H9 (cell line): Measurements from ENCODE around the gene TXNL4A. TPM values are rescaled to one million over a fixed set of nuclear protein-coding genes. Genes with fewer than 3 reads are reported as not detected.
A peak's percentile ranks its signal among the peaks of the same experiment; 100 is the strongest.

Experiments used
- DNase-seq: peaks from one replicate; pipeline ENCODE4 v3.0.0-alpha.2; 2017
- H2AFZ ChIP-seq: one replicate; pipeline ENCODE4 v1.6.1; 2013; ENCODE audit warnings: mild to moderate bottlenecking, low read length, control low read depth, moderate library complexity
- H2AK5ac ChIP-seq: 2 replicates; pipeline ENCODE4 v1.6.1; 2013; ENCODE audit warnings: low read length, control low read depth, mixed read lengths; ENCODE audit not compliant: insufficient read length
- H2BK120ac ChIP-seq: one replicate; pipeline ENCODE4 v1.6.1; 2013; ENCODE audit warnings: low read depth, mild to moderate bottlenecking, low read length, control low read depth, inconsistent platforms; ENCODE audit not compliant: poor library complexity, severe bottlenecking
- H2BK12ac ChIP-seq: 2 replicates; pipeline ENCODE4 v1.6.1; 2013; ENCODE audit warnings: low read length, control low read depth, mixed read lengths, low read depth; ENCODE audit not compliant: insufficient read length
- H2BK15ac ChIP-seq: 2 replicates; pipeline ENCODE4 v1.6.1; 2013; ENCODE audit warnings: low read depth, low read length, control low read depth
- H2BK20ac ChIP-seq: one replicate; pipeline ENCODE4 v1.6.1; 2013; ENCODE audit warnings: low read depth, mild to moderate bottlenecking, low read length, control low read depth, inconsistent platforms; ENCODE audit not compliant: poor library complexity, severe bottlenecking
- H2BK5ac ChIP-seq: 2 replicates; pipeline ENCODE4 v1.6.1; 2013; ENCODE audit warnings: low read length, control low read depth, mixed read lengths; ENCODE audit not compliant: insufficient read length
- H3K14ac ChIP-seq: 2 replicates; pipeline ENCODE4 v1.6.1; 2013; ENCODE audit warnings: low read length, control low read depth; ENCODE audit not compliant: insufficient read depth
- H3K18ac ChIP-seq: 2 replicates; pipeline ENCODE4 v1.6.1; 2013; ENCODE audit warnings: low read depth, mild to moderate bottlenecking, mixed read lengths, low read length, control low read depth; ENCODE audit not compliant: insufficient read length
- H3K23ac ChIP-seq: 2 replicates; pipeline ENCODE4 v1.6.1; 2013; ENCODE audit warnings: low read length, control low read depth, mixed read lengths, low read depth; ENCODE audit not compliant: insufficient read length
- H3K23me2 ChIP-seq: 2 replicates; pipeline ENCODE4 v1.6.1; 2013; ENCODE audit warnings: low read depth, mild to moderate bottlenecking, mixed read lengths, low read length, control low read depth; ENCODE audit not compliant: insufficient read length, poor library complexity, severe bottlenecking
- H3K27ac ChIP-seq: 2 replicates; pipeline ENCODE4 v1.5.1; 2013; ENCODE audit warnings: low read length, control low read depth, mixed read lengths, low read depth; ENCODE audit not compliant: insufficient read length
- H3K27me3 ChIP-seq: 2 replicates; pipeline ENCODE4 v1.6.1; 2013; ENCODE audit warnings: low read length, control low read depth, inconsistent platforms; ENCODE audit not compliant: insufficient read depth
- H3K4ac ChIP-seq: 2 replicates; pipeline ENCODE4 v1.6.1; 2013; ENCODE audit warnings: low read depth, mild to moderate bottlenecking, control low read depth, inconsistent platforms, low read length, moderate library complexity
- H3K4me1 ChIP-seq: 2 replicates; pipeline ENCODE4 v1.6.1; 2013; ENCODE audit warnings: low read length, control low read depth, inconsistent platforms; ENCODE audit not compliant: insufficient read depth
- H3K4me2 ChIP-seq: 2 replicates; pipeline ENCODE4 v1.6.1; 2013; ENCODE audit warnings: low read length, control low read depth, mixed read lengths; ENCODE audit not compliant: insufficient read length, insufficient read depth
- H3K56ac ChIP-seq: 2 replicates; pipeline ENCODE4 v1.6.1; 2013; ENCODE audit warnings: low read depth, mild to moderate bottlenecking, mixed read lengths, low read length, control low read depth; ENCODE audit not compliant: insufficient read length
- H3K79me1 ChIP-seq: 2 replicates; pipeline ENCODE4 v1.6.1; 2013; ENCODE audit warnings: low read depth, mild to moderate bottlenecking, moderate library complexity, low read length, control low read depth, inconsistent platforms; ENCODE audit not compliant: insufficient read depth, poor library complexity, severe bottlenecking
- H3K79me2 ChIP-seq: 2 replicates; pipeline ENCODE4 v1.6.1; 2013; ENCODE audit warnings: low read length, control low read depth, inconsistent platforms; ENCODE audit not compliant: insufficient read depth
- H3K9ac ChIP-seq: 2 replicates; pipeline ENCODE4 v1.6.1; 2013; ENCODE audit warnings: low read length, control low read depth, mixed read lengths; ENCODE audit not compliant: insufficient read length; ENCODE audit errors: extremely low read depth
- H3K9me3 ChIP-seq: one replicate; pipeline ENCODE4 v1.6.1; 2013; ENCODE audit warnings: low read depth, low read length, inconsistent platforms; ENCODE audit not compliant: control insufficient read depth
- H3T11ph ChIP-seq: one replicate; pipeline ENCODE4 v1.6.1; 2013; ENCODE audit warnings: mild to moderate bottlenecking, low read length, control low read depth, inconsistent platforms
- H4K20me1 ChIP-seq: one replicate; pipeline ENCODE4 v1.6.1; 2013; ENCODE audit not compliant: control insufficient read depth, insufficient read length, insufficient read depth
- H4K5ac ChIP-seq: 2 replicates; pipeline ENCODE4 v1.6.1; 2013; ENCODE audit warnings: low read depth, mild to moderate bottlenecking, mixed read lengths, low read length, control low read depth; ENCODE audit not compliant: insufficient read length
- H4K8ac ChIP-seq: replicated peaks from 2 replicates; pipeline ENCODE4 v1.6.1; 2013; ENCODE audit warnings: low read length, control low read depth, mixed read lengths, low read depth; ENCODE audit not compliant: insufficient read length
- H4K91ac ChIP-seq: 2 replicates; pipeline ENCODE4 v1.6.1; 2013; ENCODE audit warnings: low read depth, mild to moderate bottlenecking, moderate library complexity, mixed read lengths, low read length, control low read depth; ENCODE audit not compliant: insufficient read length
- H3K27ac Mint-ChIP-seq, 3 experiments: 2 replicates in 2 of 3; 3 replicates in 1 of 3; pipeline ENCODE4 v1.8.0; 2020 to 2021; ENCODE audit warnings: mixed read lengths in 3 of 3, mild to moderate bottlenecking in 1 of 3, moderate library complexity in 1 of 3
- H3K27me3 Mint-ChIP-seq: 2 replicates; pipeline ENCODE4 v1.8.0; 2021; ENCODE audit warnings: low read depth, mild to moderate bottlenecking, moderate library complexity, mixed read lengths
- H3K36me3 Mint-ChIP-seq, 3 experiments: 2 replicates in 2 of 3; 3 replicates in 1 of 3; pipeline ENCODE4 v1.8.0; 2020 to 2021; ENCODE audit warnings: low read depth in 3 of 3, mixed read lengths in 3 of 3; ENCODE audit not compliant: insufficient read depth in 1 of 3
- H3K4me1 Mint-ChIP-seq, 2 experiments: 2 replicates each; pipeline ENCODE4 v1.8.0; 2020; ENCODE audit warnings: mixed read lengths in 2 of 2
- H3K4me3 Mint-ChIP-seq, 2 experiments: 2 replicates in 1 of 2; 3 replicates in 1 of 2; pipeline ENCODE4 v1.8.0; 2020 to 2021; ENCODE audit warnings: mild to moderate bottlenecking in 2 of 2, mixed read lengths in 2 of 2, moderate library complexity in 1 of 2
- H3K9me3 Mint-ChIP-seq, 2 experiments: 2 replicates in 1 of 2; 3 replicates in 1 of 2; pipeline ENCODE4 v1.8.0; 2020; ENCODE audit warnings: mild to moderate bottlenecking in 2 of 2, mixed read lengths in 2 of 2, moderate library complexity in 1 of 2
- WGBS: extraction: QIAGEN DNeasy Blood & Tissue Kit; methylation state at CpG from one replicate; pipeline ENCODE4 v1.1.7; 2013; ENCODE audit warnings: missing lambda C conversion rate, low lambda C conversion rate, mixed read lengths; ENCODE audit not compliant: insufficient read length; ENCODE audit errors: extremely low coverage; 5-methylcytosine and 5-hydroxymethylcytosine counted together
- total RNA-seq: library from RNA; stranded (reverse); gene quantifications from 2 replicates; pipeline ENCODE4 v1.2.1, GENCODE V29; 2021
- TF ChIP-seq, protein P1 (sequence below): fragments of 200-600 bp; sonication (generic); conservative IDR thresholded peaks from 3 replicates; pipeline ENCODE4 v1.8.0; 2021; ENCODE audit warnings: antibody characterized with exemption, mild to moderate bottlenecking

Gene TXNL4A
- total RNA-seq, 1 experiment from 2014 or later = 163 TPM

GRCh38 chr18:79940126-79940813, 48.1 kb downstream of the TXNL4A start:
- Histone ChIP-seq H3K4me1 (no peaks in the 10 kb centered on the region), H3K27me3 (no peaks in the 10 kb centered on the region), H3T11ph (no peak overlapping the region), H3K9ac (no peak overlapping the region), H4K8ac (no peak overlapping the region), H3K23ac (no peak overlapping the region), H2BK5ac (no peak overlapping the region), H4K20me1 (peaks cover 3% of the 10 kb centered on the region), H3K4me2 (no peak overlapping the region), H3K79me2 (no peaks in the 10 kb centered on the region), H3K9me3 (no peaks in the 10 kb centered on the region), H3K18ac (no peak overlapping the region), H4K91ac (no peak overlapping the region), H3K23me2 (no peaks in the 10 kb centered on the region), H3K27ac (no peak overlapping the region), H4K5ac (no peak overlapping the region), H2BK15ac (no peak overlapping the region), H3K4ac (no peak overlapping the region), H2BK20ac (no peak overlapping the region), H2BK12ac (no peak overlapping the region), H3K14ac (no peak overlapping the region), H3K56ac (no peak overlapping the region), H2BK120ac (no peak overlapping the region), H3K79me1 (no peaks in the 10 kb centered on the region), H2AK5ac (no peak overlapping the region), H2AFZ (no peak overlapping the region)
- Mint-ChIP-seq H3K4me1 (peaks cover 7 to 12% of the 10 kb centered on the region in 2 experiments), H3K4me3 (no peak overlapping the region), H3K27ac (no peak overlapping the region), H3K36me3 (peaks cover 0 to 28% (median 13%) of the 10 kb centered on the region in 3 experiments; a peak in 5 of 7 replicates), H3K9me3 (peaks cover 0 to 1% of the 10 kb centered on the region in 2 experiments; a peak in 2 of 5 replicates), H3K27me3 (peaks cover 3% of the 10 kb centered on the region; the same call in 1 of the 2 replicates)
- peak; percentile 2 for DNase-seq
- TF ChIP-seq, protein P1, sequence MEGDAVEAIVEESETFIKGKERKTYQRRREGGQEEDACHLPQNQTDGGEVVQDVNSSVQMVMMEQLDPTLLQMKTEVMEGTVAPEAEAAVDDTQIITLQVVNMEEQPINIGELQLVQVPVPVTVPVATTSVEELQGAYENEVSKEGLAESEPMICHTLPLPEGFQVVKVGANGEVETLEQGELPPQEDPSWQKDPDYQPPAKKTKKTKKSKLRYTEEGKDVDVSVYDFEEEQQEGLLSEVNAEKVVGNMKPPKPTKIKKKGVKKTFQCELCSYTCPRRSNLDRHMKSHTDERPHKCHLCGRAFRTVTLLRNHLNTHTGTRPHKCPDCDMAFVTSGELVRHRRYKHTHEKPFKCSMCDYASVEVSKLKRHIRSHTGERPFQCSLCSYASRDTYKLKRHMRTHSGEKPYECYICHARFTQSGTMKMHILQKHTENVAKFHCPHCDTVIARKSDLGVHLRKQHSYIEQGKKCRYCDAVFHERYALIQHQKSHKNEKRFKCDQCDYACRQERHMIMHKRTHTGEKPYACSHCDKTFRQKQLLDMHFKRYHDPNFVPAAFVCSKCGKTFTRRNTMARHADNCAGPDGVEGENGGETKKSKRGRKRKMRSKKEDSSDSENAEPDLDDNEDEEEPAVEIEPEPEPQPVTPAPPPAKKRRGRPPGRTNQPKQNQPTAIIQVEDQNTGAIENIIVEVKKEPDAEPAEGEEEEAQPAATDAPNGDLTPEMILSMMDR = no peak
- WGBS = no CpG with 5 or more reads among the region's 18 CpGs
